GM19324 (cell line): ENCODE measurements around the gene TMEM164.
"Not testable (repeated sequence)": the region's sequence is repeated elsewhere in the genome, so short reads cannot be mapped to it uniquely, and the experiment has no call there.

Experiments used
- ATAC-seq: cut with Tn5 transposase; IDR thresholded peaks from one replicate; pipeline ENCODE4 v1.9.1; 2021; ENCODE audit warnings: mild to moderate bottlenecking, moderate library complexity; ENCODE audit not compliant: unreplicated experiment, low FRiP score

Gene TMEM164

DNA sequence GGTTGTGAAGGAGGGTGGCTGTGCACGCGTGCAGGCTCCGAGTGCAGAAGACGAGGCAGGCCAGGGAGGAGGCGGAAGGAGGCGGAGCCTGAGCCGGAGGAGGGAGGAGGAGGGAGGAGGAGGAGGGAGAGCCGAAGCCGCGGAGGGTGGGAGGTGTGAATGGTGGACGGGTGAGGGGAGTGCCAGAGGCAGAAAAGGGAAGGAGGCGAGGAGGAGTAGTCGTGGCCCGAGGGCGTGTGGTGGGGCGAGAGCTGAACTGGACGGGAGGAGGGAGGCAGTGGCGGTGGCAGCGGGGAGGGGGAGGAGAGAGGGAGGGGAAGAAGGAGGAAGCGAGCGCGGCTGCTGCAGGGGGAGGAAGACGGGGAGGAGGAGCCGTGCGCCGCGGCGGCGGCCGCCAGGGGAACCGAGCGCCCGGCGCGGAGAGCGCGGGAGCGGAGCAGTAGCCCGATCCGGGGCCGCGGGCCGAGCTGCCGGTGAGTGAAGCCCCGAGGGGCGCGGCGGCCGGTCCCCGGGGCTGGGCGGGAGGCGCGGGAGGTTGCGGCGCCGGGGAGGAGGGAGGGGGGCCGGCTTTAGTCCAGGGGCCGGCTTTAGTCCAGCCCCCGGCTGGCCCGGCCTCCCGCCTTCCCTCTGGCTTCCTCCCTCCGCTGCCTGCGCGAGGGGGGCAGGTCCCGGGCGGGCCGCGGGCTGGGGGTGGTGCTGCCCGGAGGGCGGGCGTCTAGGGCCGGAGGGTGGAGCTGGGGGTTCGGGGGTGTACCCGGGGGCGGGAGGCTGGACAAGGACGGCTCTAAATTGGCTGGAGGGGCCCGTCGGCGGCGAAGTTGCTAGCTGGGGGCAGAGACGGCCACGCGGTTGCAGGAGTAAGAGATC is at the start of gene TMEM164:
TMEM164 (plus strand) TSS at position 815 of the 867 bp plus-strand sequence. CDS start 661 bp downstream, outside the sequence.
- ATAC-seq: peak; percentile 91

GRCh38 chrX:109954333-109954732 is 48.6 kb upstream of the TMEM164 start:
- ATAC-seq: no peak

GRCh38 chrX:109954955-109955354 is 48.0 kb upstream of the TMEM164 start:
- no peak for ATAC-seq

GRCh38 chrX:109958266-109958665 is 44.6 kb upstream of the TMEM164 start:
- ATAC-seq: no peak

- ATAC-seq: no peak
Observed at GRCh38 chrX:109959356-109959871, 43.5 kb upstream of the TMEM164 start.

- no peak for ATAC-seq
Observed at GRCh38 chrX:109964390-109964789, 38.5 kb upstream of the TMEM164 start.

- no peak for ATAC-seq
Observed at GRCh38 chrX:109966246-109966645, 36.7 kb upstream of the TMEM164 start.

DNA sequence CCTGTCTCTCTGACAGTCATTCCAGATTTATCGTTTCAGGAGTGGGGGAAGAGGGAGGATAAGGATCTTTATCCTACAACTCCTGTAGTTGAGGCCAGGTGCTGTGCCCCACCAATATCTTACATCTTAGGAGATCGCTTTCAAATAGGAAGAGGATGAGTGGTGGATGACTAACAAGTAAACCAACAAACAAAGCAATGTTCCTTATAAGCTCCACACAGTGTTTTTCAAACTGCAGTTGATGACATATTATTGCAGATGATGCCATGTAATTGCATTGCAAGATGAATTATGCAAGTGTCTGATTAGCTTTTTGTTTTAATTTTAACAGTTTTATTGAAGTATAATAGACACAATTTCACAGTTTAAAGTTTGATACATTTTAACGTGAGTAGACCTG is 35.8 kb upstream of the TMEM164 start:
- no peak for ATAC-seq

DNA sequence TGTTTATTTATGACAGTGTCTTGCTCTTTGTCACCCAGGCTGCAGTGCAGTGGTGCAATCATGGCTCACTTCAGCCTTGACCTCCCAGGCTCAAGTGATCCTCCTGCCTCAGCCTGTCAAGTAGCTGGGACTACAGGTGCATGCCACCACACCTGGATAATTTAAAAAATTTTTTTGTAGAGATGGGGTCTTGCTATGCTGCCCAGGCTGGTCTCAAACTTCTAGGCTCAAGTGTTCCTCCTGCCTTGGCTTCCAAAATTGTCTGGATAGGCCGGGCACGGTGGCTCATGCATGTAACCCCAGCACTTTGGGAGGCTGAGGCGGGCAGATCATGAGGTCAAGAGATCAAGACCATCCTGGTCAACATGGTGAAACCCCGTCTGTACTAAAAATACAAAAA is 32.1 kb upstream of the TMEM164 start:
- ATAC-seq: not testable (repeated sequence)

GRCh38 chrX:109974906-109975655 is 27.8 kb upstream of the TMEM164 start:
- ATAC-seq: no peak

GRCh38 chrX:109985210-109985609 is 17.7 kb upstream of the TMEM164 start:
- not testable (repeated sequence) for ATAC-seq

GRCh38 chrX:109987884-109988283 is 15.0 kb upstream of the TMEM164 start:
- ATAC-seq: no peak

DNA sequence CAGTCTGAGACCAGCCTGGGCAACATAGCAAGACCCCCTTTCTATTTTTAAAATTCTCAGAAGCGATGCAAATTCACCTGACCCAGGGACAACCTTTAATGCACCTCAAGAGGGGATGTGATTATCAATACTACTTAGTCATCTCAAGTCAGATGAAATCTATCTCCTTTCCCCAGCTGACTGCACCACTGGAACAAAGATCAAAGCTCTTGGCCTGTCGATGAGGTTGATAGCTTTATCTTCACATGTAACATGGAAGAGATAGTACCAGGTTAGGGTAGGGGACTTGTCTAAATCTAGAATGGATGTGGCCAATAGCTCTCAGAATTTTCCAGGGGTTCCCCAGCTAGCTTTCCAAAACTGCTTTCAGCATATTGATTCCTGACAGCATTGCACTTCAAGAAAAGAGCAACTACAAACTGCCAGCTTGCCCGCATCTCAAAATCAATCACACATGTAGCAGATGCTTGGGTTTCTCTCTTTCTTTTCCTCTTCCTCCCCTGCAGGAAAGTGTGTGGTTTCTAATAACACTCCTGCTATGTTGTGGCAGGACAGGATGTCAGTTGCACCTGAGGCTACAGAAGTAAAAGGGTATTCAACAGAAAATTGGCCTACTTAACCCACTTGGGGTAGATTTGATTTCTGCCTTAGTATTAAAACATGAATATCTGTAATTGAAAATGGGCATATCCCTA is 12.2 kb upstream of the TMEM164 start:
- no peak for ATAC-seq

- no peak for ATAC-seq
Observed at GRCh38 chrX:109992203-109992602, 10.7 kb upstream of the TMEM164 start.

- no peak for ATAC-seq
Observed at GRCh38 chrX:109995155-109995554, 7.8 kb upstream of the TMEM164 start.

DNA sequence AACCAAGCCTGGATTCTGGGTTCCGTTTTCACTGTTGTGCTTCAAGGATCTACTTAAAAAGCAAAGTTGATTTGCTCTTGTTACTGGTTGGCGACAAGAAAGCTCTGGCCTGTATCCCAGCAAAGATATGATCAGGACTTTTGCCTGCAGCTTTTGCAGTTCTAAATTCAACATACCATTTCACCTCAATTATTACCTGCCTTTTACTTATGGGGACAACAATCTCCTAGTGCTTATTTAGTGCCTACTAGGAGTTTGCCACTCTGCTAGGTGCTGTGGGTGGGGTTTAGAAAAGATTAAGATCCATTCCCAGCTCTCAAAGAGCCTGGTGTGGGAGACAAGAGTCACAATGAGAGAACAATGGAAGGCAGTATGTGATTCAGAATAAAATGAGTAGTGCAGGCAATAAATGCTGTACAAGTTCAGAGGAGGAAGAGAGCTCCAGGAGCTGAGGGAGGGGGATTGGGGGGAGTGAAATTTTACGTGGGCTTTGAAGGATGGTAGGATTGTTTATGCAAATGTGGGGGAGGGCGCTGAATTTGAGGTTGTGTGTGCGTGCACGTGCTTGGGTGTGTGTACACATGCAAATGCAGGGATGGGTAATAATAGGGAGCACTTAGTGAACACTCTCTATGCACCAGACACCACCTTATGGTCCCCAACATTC is 5.0 kb upstream of the TMEM164 start:
- ATAC-seq: no peak

DNA sequence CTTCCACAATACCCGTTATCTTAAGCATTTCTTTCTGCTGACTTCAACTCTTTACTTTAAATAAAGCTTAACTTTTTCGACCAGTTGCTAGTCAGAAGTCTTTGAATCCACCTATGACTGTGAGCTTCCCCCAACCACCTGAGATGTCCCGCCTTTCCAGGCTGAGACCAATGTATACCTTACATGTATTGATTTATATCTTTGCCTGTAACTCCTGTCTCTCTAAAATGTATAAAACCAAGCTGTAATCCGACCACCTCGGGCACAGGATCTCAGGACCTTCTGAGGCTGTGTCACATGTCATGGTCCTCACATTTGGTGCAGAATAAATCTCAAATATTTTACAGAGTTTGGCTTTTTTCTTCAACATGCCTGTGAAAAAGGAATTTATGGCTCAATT is 2.9 kb upstream of the TMEM164 start:
- ATAC-seq: no peak

DNA sequence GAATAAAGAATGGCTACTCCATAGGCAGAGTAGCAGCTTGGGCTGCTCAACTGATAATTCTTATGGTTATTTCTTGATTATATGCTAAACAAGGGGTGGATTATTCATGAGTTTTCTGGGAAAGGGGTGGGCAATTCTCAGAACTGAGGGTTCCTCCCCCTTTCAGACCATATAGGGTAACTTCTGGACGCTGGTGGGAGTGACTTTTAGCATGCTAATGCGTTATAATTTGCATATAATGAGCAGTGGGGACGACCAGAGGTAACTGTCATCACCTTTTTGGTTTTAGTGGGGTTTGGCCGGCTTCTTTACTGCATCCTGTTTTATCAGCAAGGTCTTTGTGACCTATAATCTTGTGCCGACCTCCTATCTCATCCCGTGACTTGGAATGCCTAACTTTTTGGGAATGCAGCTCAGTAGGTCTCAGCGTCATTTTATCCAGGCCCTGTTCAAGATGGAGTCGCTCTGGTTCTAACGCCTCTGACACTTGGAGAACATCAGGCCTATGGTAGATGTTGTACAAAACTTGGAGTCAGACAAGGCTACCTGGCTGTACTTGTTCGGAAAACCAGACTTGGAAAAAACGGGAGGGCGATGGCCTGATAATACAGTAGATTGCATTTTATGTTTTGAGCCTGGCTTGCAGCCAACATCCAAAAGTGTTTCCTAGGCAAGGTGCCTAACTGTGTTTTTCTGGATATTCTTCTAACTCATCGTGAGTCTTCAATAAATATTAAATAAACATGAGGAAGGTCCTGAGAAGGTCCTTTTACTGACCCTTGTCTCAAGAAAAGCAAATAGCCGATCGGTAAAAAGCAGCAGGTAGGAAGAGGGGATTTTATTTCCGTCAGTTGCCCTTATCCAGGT is 1.8 kb upstream of the TMEM164 start:
- no peak for ATAC-seq

DNA sequence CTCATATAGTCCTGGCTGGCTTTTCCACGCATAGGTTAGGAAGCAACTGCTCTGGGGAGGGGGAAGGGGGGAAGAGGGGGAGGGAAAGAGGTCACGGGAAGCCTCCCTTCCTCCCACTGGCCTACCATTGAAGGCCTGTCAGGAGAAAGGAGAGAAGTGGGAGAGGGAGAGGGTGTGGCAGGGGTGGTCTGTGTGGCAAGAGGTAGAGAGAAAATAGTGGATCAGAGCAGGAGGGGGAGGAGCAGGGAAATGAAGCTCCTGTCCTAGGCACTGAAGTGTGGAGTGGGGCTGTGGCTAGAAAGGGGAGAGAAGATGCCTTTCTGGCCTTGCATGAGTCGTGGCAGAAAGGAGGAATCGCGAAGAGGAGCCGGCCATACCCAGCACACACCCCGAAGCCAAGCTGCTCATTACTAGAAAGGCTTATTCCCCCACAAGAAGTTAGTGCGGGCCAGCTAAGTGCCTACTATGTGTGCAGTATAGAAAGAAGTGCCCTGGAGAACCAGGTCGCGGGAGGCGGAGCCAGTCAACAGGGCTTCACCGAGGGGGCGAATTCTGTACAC is 1.1 kb upstream of the TMEM164 start:
- ATAC-seq: no peak
